Loucy (cell line): ENCODE results near the gene GRB10.

Experiments used
- H2AFZ ChIP-seq: fragments of 200-600 bp; sonication (generic); 2 replicates; pipeline ENCODE4 v1.6.0; 2016; ENCODE audit warnings: antibody characterized with exemption, mild to moderate bottlenecking, low read length, moderate library complexity
- H3F3A ChIP-seq: fragments of 200-600 bp; 2 replicates; pipeline ENCODE4 v1.6.0; 2016; ENCODE audit warnings: antibody characterized with exemption, low read depth, mild to moderate bottlenecking
- H3K27me3 ChIP-seq: fragments of 200-600 bp; sonication (generic); 2 replicates; pipeline ENCODE4 v1.6.1; 2014; ENCODE audit warnings: low read length, mild to moderate bottlenecking; ENCODE audit not compliant: insufficient read depth, poor library complexity, severe bottlenecking
- H3K36me3 ChIP-seq: fragments of 200-600 bp; sonication (generic); 2 replicates; pipeline ENCODE4 v1.6.1; 2016; ENCODE audit warnings: low read length; ENCODE audit not compliant: insufficient read depth
- H3K4me1 ChIP-seq: fragments of 200-600 bp; sonication (generic); 2 replicates; pipeline ENCODE4 v1.5.1; 2014; ENCODE audit warnings: low read length, mild to moderate bottlenecking; ENCODE audit not compliant: insufficient read depth, poor library complexity, severe bottlenecking
- H3K4me2 ChIP-seq: fragments of 200-600 bp; sonication (generic); 2 replicates; pipeline ENCODE4 v1.6.0; 2014; ENCODE audit warnings: antibody characterized with exemption, low read length, low read depth, mild to moderate bottlenecking; ENCODE audit not compliant: poor library complexity, severe bottlenecking
- H3K4me3 ChIP-seq: fragments of 200-600 bp; sonication (generic); 2 replicates; pipeline ENCODE4 v1.5.1; 2014; ENCODE audit warnings: low read length, mild to moderate bottlenecking, mixed read lengths; ENCODE audit not compliant: poor library complexity, severe bottlenecking
- H3K79me2 ChIP-seq: fragments of 200-600 bp; sonication (generic); 2 replicates; pipeline ENCODE4 v1.6.1; 2014; ENCODE audit warnings: low read length; ENCODE audit not compliant: insufficient read depth
- H3K9ac ChIP-seq: fragments of 200-600 bp; sonication (generic); 2 replicates; pipeline ENCODE4 v1.6.0; 2014; ENCODE audit warnings: mild to moderate bottlenecking, low read depth, low read length, moderate library complexity; ENCODE audit not compliant: poor library complexity, severe bottlenecking
- H3K9me2 ChIP-seq: fragments of 200-600 bp; sonication (generic); replicated peaks from 2 replicates; pipeline ENCODE4 v1.6.1; 2016; ENCODE audit warnings: low read depth, low read length, mixed read lengths
- H3K9me3 ChIP-seq: fragments of 200-600 bp; sonication (generic); 2 replicates; pipeline ENCODE4 v1.6.1; 2014; ENCODE audit warnings: mild to moderate bottlenecking, antibody characterized with exemption, low read length, low read depth; ENCODE audit not compliant: insufficient read depth
- H4K20me1 ChIP-seq: fragments of 200-600 bp; sonication (generic); 2 replicates; pipeline ENCODE4 v1.6.0; 2014; ENCODE audit warnings: antibody characterized with exemption, low read length, mild to moderate bottlenecking; ENCODE audit not compliant: insufficient read depth, poor library complexity, severe bottlenecking
- EZH2phosphoT487 ChIP-seq: fragments of 200-600 bp; IDR thresholded peaks from 2 replicates; pipeline ENCODE4 v1.6.1; 2018; ENCODE audit warnings: antibody characterized with exemption, mild to moderate bottlenecking, moderate library complexity, borderline replicate concordance
- TF ChIP-seq, protein P1 (sequence below): fragments of 200-600 bp; sonication (generic); conservative IDR thresholded peaks from 2 replicates; pipeline ENCODE4 v1.5.1; 2014; ENCODE audit warnings: mild to moderate bottlenecking, antibody characterized with exemption, low read length

The GRB10 gene

DNA sequence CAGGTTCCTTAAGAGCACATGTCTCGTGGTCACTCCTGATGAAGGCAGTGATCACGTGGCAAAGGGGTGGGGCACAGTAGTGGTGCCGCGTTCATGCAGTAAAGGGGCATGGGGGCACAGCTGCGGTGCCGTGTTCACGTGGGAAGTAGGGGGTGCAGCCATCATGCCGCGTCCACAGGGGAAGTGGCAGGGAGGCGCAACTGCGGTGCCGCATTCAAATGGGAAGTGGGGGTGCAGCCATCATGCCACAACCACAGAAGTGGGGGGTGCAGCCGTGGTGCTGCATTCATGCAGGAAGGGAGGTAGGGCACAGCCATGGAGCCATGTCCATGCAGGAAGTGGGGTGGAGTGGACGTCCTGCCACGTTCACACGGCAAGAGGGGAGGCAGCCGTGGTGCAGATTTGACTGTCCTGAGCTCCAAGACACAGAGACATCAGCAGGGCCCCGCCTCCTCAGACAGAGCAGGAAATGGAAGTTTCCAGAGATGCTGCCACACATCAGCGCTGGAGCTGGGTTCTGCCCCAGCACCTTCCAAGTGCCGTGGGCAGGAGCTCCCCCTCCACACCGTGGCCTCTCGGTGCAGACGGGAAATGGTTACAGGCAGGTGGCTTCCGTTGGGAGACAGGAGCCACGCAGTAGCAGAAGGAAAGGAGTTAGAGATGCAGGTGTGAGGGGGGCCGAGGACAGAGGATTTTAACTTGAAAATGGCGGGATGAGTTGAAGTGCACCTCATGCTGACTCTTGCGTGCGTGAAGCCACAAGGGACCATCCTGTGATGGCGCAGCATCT, 122.5 kb downstream of the GRB10 start:
- no peak for TF ChIP-seq EZH2phosphoT487
- TF ChIP-seq, protein P1, sequence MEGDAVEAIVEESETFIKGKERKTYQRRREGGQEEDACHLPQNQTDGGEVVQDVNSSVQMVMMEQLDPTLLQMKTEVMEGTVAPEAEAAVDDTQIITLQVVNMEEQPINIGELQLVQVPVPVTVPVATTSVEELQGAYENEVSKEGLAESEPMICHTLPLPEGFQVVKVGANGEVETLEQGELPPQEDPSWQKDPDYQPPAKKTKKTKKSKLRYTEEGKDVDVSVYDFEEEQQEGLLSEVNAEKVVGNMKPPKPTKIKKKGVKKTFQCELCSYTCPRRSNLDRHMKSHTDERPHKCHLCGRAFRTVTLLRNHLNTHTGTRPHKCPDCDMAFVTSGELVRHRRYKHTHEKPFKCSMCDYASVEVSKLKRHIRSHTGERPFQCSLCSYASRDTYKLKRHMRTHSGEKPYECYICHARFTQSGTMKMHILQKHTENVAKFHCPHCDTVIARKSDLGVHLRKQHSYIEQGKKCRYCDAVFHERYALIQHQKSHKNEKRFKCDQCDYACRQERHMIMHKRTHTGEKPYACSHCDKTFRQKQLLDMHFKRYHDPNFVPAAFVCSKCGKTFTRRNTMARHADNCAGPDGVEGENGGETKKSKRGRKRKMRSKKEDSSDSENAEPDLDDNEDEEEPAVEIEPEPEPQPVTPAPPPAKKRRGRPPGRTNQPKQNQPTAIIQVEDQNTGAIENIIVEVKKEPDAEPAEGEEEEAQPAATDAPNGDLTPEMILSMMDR: no peak
- Histone ChIP-seq H3K36me3 (no peaks in the 10 kb centered on the region), H3K9ac (no peak overlapping the region), H3K4me2 (no peak overlapping the region), H3K79me2 (no peaks in the 10 kb centered on the region), H2AFZ (no peak overlapping the region), H3K9me3 (no peaks in the 10 kb centered on the region), H3K4me3 (no peak overlapping the region), H3K9me2 (no peaks in the 10 kb centered on the region), H3F3A (no peaks in the 10 kb centered on the region), H3K4me1 (peaks cover 5% of the 10 kb centered on the region), H4K20me1 (no peaks in the 10 kb centered on the region), H3K27me3 (no peaks in the 10 kb centered on the region)

DNA sequence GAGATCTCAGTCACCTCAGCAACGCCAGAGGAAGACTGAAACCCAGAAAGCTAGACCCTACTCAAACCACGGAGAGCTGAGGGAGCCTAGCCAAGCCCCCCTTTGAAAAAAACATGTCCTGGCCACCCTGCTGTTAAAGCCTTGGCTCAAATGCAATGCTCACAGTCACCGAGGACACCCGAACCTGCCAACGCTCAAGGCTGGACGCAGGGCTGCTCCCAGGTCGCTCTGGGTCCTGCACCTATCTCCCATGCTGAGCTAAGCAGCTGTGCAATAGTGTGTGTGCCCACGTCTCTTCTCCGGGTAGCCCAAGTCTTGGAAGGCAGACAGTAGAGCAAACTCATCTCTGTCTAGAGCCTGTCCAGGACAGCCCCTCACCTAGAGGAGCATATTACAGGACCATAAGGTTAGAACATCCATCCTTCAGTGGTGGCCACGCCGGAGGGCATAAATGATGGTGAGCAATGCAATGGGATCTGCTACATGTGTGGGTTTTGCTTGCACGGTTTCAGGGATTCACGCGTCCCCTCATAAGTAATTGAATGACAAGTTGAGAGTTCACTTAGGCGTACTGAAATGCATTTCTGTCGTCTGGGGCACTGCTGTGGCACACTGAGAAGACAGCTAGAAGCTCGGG, 123.2 kb downstream of the GRB10 start:
- H3K4me3 ChIP-seq: no peak overlapping the region
- H3K9me2 ChIP-seq: no peaks in the 10 kb centered on the region
- H4K20me1 ChIP-seq: no peaks in the 10 kb centered on the region
- no peaks in the 10 kb centered on the region for H3K27me3 ChIP-seq
- no peak overlapping the region for H3K4me2 ChIP-seq
- no peak overlapping the region for H2AFZ ChIP-seq
- TF ChIP-seq, protein P1: no peak
- TF ChIP-seq EZH2phosphoT487: no peak
- peaks cover 5% of the 10 kb centered on the region for H3K4me1 ChIP-seq
- H3K36me3 ChIP-seq: no peaks in the 10 kb centered on the region
- no peaks in the 10 kb centered on the region for H3K79me2 ChIP-seq
- H3K9ac ChIP-seq: no peak overlapping the region
- H3F3A ChIP-seq: no peaks in the 10 kb centered on the region
- no peaks in the 10 kb centered on the region for H3K9me3 ChIP-seq

DNA sequence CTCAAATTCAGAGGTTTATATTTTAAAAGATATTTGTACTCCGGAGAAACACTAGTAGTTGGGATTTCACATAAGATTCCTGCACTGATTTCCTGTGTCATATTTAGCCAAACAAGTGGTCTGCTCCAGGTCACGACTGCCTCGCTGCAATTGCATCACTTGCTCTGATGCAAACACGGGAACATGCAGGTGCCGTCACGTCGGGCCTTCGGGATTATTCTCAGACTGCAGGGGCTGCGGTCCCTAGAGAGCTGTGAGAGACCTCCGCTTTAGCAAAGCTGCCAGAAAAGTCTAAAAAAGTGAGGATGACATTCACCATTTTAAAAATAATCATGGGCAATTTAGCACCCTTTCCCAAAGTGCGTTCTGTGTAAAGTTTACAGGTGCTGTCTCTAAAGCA, 124.0 kb downstream of the GRB10 start:
- Histone ChIP-seq H3K27me3 (no peaks in the 10 kb centered on the region), H3K4me1 (peaks cover 5% of the 10 kb centered on the region), H3K9ac (no peak overlapping the region), H3K36me3 (no peaks in the 10 kb centered on the region), H3K9me2 (no peaks in the 10 kb centered on the region), H3K4me3 (no peak overlapping the region), H3K79me2 (no peaks in the 10 kb centered on the region), H3F3A (no peaks in the 10 kb centered on the region), H2AFZ (no peak overlapping the region), H3K4me2 (no peak overlapping the region), H4K20me1 (no peaks in the 10 kb centered on the region), H3K9me3 (no peaks in the 10 kb centered on the region)
- no peak for TF ChIP-seq EZH2phosphoT487
- TF ChIP-seq, protein P1: no peak
